A549 (cell line): ENCODE measurements around the gene C1orf115. TPM values are rescaled to one million over a fixed set of nuclear protein-coding genes. Genes with fewer than 3 reads are reported as not detected.

ENCODE experiments used
- ATAC-seq, 2 experiments: fragments of 200-7000 bp in 1 of 2; fragments of >200 bp in 1 of 2; cut with Nextera tagmentation in 1 of 2; cut with Tn5 transposase in 1 of 2; 3 replicates each; pipeline versions ENCODE4 v1.8.0 to v1.9.1; 2018 to 2020; ENCODE audit warnings: mild to moderate bottlenecking in 1 of 2, moderate library complexity in 1 of 2
- CTCF ChIA-PET: fragments of 300-600 bp; sonication (Branson Sonifier 250); formaldehyde crosslinking; extraction: SDS; loops from one replicate; lab custom pipeline; 2021; ENCODE audit warnings: antibody characterized with exemption, inconsistent platforms; lab: Yijun Ruan, JAX
- POLR2A ChIA-PET: fragments of 350-600 bp; formaldehyde crosslinking; extraction: SDS; loops from one replicate; lab custom pipeline; 2021; ENCODE audit warnings: antibody characterized with exemption, inconsistent platforms; lab: Yijun Ruan, JAX
- DNase-seq, 2 experiments: peaks; one replicate each; pipeline versions ENCODE4 v3.0.0 to v3.0.0-alpha.2; 2011 to 2016; ENCODE audit warnings: low read depth in 1 of 2, low spot score in 1 of 2
- FAIRE-seq: peaks from 2 replicates; lab custom pipeline; 2011; peaks lifted over from hg19 to GRCh38; lab: Jason Lieb, UNC
- H3K27ac ChIP-seq, 2 experiments: fragments of >200 bp; sonication (Bioruptor Twin); formaldehyde crosslinking; 3 replicates each; pipeline ENCODE4 v1.5.1; 2016 to 2017
- H3K4me1 ChIP-seq: fragments of >200 bp; sonication (Bioruptor Twin); formaldehyde crosslinking; 3 replicates; pipeline ENCODE4 v1.6.1; 2016
- H3K4me2 ChIP-seq: fragments of >200 bp; sonication (Bioruptor Twin); formaldehyde crosslinking; 3 replicates; pipeline ENCODE4 v1.6.1; 2016
- H3K4me3 ChIP-seq: fragments of >200 bp; sonication (Bioruptor Twin); formaldehyde crosslinking; 3 replicates; pipeline ENCODE4 v1.5.1; 2016
- H3K9me3 ChIP-seq: fragments of >200 bp; sonication (Bioruptor Twin); formaldehyde crosslinking; 3 replicates; pipeline ENCODE4 v1.6.1; 2016
- CBX8 ChIP-seq: fragments of 200-600 bp; sonication (generic); IDR thresholded peaks from 2 replicates; pipeline ENCODE4 v1.6.1; 2016
- CEBPB ChIP-seq, 2 experiments: fragments of >200 bp in 1 of 2; sonication (Bioruptor Twin) in 1 of 2; formaldehyde crosslinking in 1 of 2; IDR thresholded peaks; 2 replicates each; pipeline ENCODE4 v1.6.1; 2012 to 2016
- CHD2 ChIP-seq: fragments of 150-350 bp; IDR thresholded peaks from 2 replicates; pipeline ENCODE4 v1.6.1; 2014; ENCODE audit warnings: low read length; ENCODE audit not compliant: partially characterized antibody
- ESRRA ChIP-seq: fragments of 150-350 bp; IDR thresholded peaks from 2 replicates; pipeline ENCODE4 v1.6.1; 2014; ENCODE audit warnings: mild to moderate bottlenecking, low read length, borderline replicate concordance
- FOSB ChIP-seq: fragments of 250-450 bp; sonication (Bioruptor Pico); IDR thresholded peaks from 2 replicates; pipeline ENCODE4 v1.5.0; 2020; ENCODE audit warnings: mild to moderate bottlenecking, moderate library complexity
- FOSL2 ChIP-seq, 2 experiments: fragments of 450-650 bp in 1 of 2; fragments of >200 bp in 1 of 2; sonication (Bioruptor Twin) in 1 of 2; formaldehyde crosslinking; IDR thresholded peaks; 2 replicates each; pipeline versions ENCODE4 v1.5.0 to v1.6.1; 2016 to 2020; ENCODE audit warnings: mild to moderate bottlenecking in 1 of 2, moderate library complexity in 1 of 2
- FOXS1 ChIP-seq: fragments of 250-450 bp; sonication (Bioruptor Pico); IDR thresholded peaks from 2 replicates; pipeline ENCODE4 v1.5.0; 2020; ENCODE audit warnings: mild to moderate bottlenecking, moderate library complexity
- GATA3 ChIP-seq: IDR thresholded peaks from 2 replicates; pipeline ENCODE4 v1.6.1; 2012; ENCODE audit warnings: borderline replicate concordance
- HDAC2 ChIP-seq: fragments of 200-600 bp; sonication (generic); IDR thresholded peaks from 2 replicates; pipeline ENCODE4 v1.6.1; 2016
- HMGXB4 ChIP-seq: fragments of 250-450 bp; sonication (Bioruptor Pico); IDR thresholded peaks from 2 replicates; pipeline ENCODE4 v1.5.0; 2021; ENCODE audit warnings: mild to moderate bottlenecking, moderate library complexity, borderline replicate concordance
- JUN ChIP-seq, 2 experiments: fragments of >200 bp; sonication (Bioruptor Twin); formaldehyde crosslinking; IDR thresholded peaks; 2 replicates in 1 of 2; 3 replicates in 1 of 2; pipeline ENCODE4 v1.6.1; 2016 to 2017
- KDM5A ChIP-seq: fragments of 200-600 bp; sonication (generic); IDR thresholded peaks from 2 replicates; pipeline ENCODE4 v1.6.1; 2016; ENCODE audit warnings: antibody characterized with exemption, mild to moderate bottlenecking
- MAFK ChIP-seq: fragments of 450-650 bp; IDR thresholded peaks from 2 replicates; pipeline ENCODE4 v1.6.1; 2014; ENCODE audit not compliant: partially characterized antibody
- MYC ChIP-seq: IDR thresholded peaks from 2 replicates; pipeline ENCODE4 v1.6.1; 2012; ENCODE audit warnings: mild to moderate bottlenecking, inconsistent platforms, low read length, improper control_type of control experiment, borderline replicate concordance
- NPAS2 ChIP-seq: fragments of 250-450 bp; sonication (Bioruptor Pico); IDR thresholded peaks from 2 replicates; pipeline ENCODE4 v1.8.0; 2022; ENCODE audit warnings: mild to moderate bottlenecking, moderate library complexity, borderline replicate concordance
- PBX3 ChIP-seq: IDR thresholded peaks from 2 replicates; pipeline ENCODE4 v1.6.1; 2012
- RAD21 ChIP-seq, 2 experiments: fragments of >200 bp in 1 of 2; sonication (Bioruptor Twin) in 1 of 2; formaldehyde crosslinking in 1 of 2; IDR thresholded peaks in 1 of 2; conservative IDR thresholded peaks in 1 of 2; 2 replicates in 1 of 2; 3 replicates in 1 of 2; pipeline ENCODE4 v1.6.1; 2012 to 2018; ENCODE audit warnings: inconsistent platforms in 1 of 2
- RARB ChIP-seq: fragments of 250-450 bp; sonication (Bioruptor Pico); IDR thresholded peaks from 2 replicates; pipeline ENCODE4 v1.8.0; 2021; ENCODE audit warnings: mild to moderate bottlenecking, moderate library complexity
- RFX5 ChIP-seq: fragments of 450-650 bp; IDR thresholded peaks from 2 replicates; pipeline ENCODE4 v1.7.1; 2014; ENCODE audit warnings: antibody characterized with exemption, mild to moderate bottlenecking, moderate library complexity
- RNF2 ChIP-seq: fragments of 200-600 bp; sonication (generic); IDR thresholded peaks from 2 replicates; pipeline ENCODE4 v1.6.1; 2016; ENCODE audit warnings: low read depth, mild to moderate bottlenecking, antibody characterized with exemption, moderate library complexity, borderline replicate concordance
- SMC3 ChIP-seq: fragments of >200 bp; sonication (Bioruptor Twin); formaldehyde crosslinking; IDR thresholded peaks from 3 replicates; pipeline ENCODE4 v1.6.1; 2018; ENCODE audit warnings: inconsistent platforms
- TP53 ChIP-seq: fragments of 250-450 bp; sonication (Bioruptor Pico); IDR thresholded peaks from 2 replicates; pipeline ENCODE4 v1.5.0; 2021; ENCODE audit warnings: mild to moderate bottlenecking, moderate library complexity
- WGBS: methylation state at CpG from one replicate; pipeline ENCODE4 v1.1.6; 2017; ENCODE audit errors: missing lambda C conversion rate; 5-methylcytosine and 5-hydroxymethylcytosine counted together
- polyA plus RNA-seq, 4 experiments: library from polyadenylated mRNA; depleted of rRNA in 3 of 4; stranded (reverse); fragments of >200 nt; fragmentation: RNase III in 1 of 4; extraction: RNeasy Plus Mini Kit Qiagen cat#74134 plus additional on column Dnase treatment in 1 of 4; gene quantifications; 2 replicates in 3 of 4; 3 replicates in 1 of 4; pipeline ENCODE4 v1.2.3, GENCODE V29; 2011 to 2017
- TF ChIP-seq, protein P1 (sequence below): fragments of >200 bp; sonication (Bioruptor Twin); formaldehyde crosslinking; IDR thresholded peaks from 3 replicates; pipeline ENCODE4 v1.6.1; 2016
- TF ChIP-seq, protein P2 (sequence below): IDR thresholded peaks from 2 replicates; pipeline ENCODE4 v1.6.1; 2012

C1orf115 gene
- polyA plus RNA-seq, 2 of the 4 experiments (the other 2 are of a cell fraction): 6.4 to 7.5 TPM

DNA sequence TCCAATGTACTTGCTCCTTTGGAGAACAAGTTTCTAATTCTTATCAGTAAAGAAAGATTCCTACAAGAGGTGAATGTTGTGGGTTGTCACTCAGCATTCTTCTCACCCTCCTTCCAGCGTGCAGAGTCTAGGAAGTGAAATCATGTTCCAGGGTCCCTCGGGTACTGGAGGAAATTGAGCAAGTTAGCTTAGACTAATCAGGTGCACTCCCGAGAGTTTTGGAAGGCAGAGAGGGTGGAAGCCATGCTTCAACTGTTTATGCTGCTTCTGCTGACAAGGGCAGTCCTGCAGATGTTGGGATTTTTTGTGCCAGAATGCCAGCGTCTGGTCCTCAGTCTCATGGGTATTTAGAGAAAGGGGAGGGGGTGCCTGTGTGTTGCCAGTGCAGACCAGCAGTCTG is 5.3 kb upstream of the C1orf115 start:
- 75% methylated on average over 4 of the region's 4 CpGs for WGBS
- no peak overlapping the region for H3K27ac ChIP-seq
- POLR2A ChIA-PET: no interaction called here
- no peak for ATAC-seq
- no peak overlapping the region for H3K4me2 ChIP-seq
- H3K4me1 ChIP-seq: no peaks in the 10 kb centered on the region; the same call in 2 of the 3 replicates
- no peak overlapping the region for H3K4me3 ChIP-seq
- CTCF ChIA-PET: interaction anchor here (0.7 to 1.7 kb wide), 7 partner anchors 9 to 404 kb away, joined by 3 to 9 read pairs (median 5); no protein-coding TSS in a partner anchor
- no peak for TF ChIP-seq GATA3
- TF ChIP-seq CEBPB (IDR thresholded peaks at IDR 0.05): no peak
- TF ChIP-seq FOSB (CRISPR knock-in tag): no peak
- TF ChIP-seq HDAC2: no peak
- no peak for TF ChIP-seq TP53 (CRISPR knock-in tag)
- TF ChIP-seq KDM5A: no peak
- no peak for TF ChIP-seq NPAS2
- TF ChIP-seq ESRRA: no peak
- TF ChIP-seq RNF2: no peak
- TF ChIP-seq, protein P1, sequence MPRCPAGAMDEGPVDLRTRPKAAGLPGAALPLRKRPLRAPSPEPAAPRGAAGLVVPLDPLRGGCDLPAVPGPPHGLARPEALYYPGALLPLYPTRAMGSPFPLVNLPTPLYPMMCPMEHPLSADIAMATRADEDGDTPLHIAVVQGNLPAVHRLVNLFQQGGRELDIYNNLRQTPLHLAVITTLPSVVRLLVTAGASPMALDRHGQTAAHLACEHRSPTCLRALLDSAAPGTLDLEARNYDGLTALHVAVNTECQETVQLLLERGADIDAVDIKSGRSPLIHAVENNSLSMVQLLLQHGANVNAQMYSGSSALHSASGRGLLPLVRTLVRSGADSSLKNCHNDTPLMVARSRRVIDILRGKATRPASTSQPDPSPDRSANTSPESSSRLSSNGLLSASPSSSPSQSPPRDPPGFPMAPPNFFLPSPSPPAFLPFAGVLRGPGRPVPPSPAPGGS: no peak
- no peak for TF ChIP-seq MAFK
- TF ChIP-seq HMGXB4 (CRISPR knock-in tag): no peak
- TF ChIP-seq MYC: no peak
- TF ChIP-seq JUN (IDR thresholded peaks at IDR 0.05): no peak
- no peak for TF ChIP-seq SMC3
- no peak for TF ChIP-seq CHD2
- TF ChIP-seq, protein P2, sequence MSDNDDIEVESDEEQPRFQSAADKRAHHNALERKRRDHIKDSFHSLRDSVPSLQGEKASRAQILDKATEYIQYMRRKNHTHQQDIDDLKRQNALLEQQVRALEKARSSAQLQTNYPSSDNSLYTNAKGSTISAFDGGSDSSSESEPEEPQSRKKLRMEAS: no peak
- TF ChIP-seq, all 56 proteins: peak for 0
- H3K9me3 ChIP-seq: no peaks in the 10 kb centered on the region
- FAIRE-seq (no peak), DNase-seq (no peak)

GRCh38 chr1:220685879-220686278 is 4.3 kb upstream of the C1orf115 start:
- no peak overlapping the region for H3K27ac ChIP-seq
- H3K9me3 ChIP-seq: no peaks in the 10 kb centered on the region
- peak; percentile 40 to 53 for DNase-seq
- no peak overlapping the region for H3K4me2 ChIP-seq
- ChIA-PET POLR2A (no interaction called here), CTCF (interaction anchor here (0.8 to 1.9 kb wide), 5 partner anchors 13 to 405 kb away, joined by 3 to 8 read pairs (median 3); no protein-coding TSS in a partner anchor)
- no peak for TF ChIP-seq SMC3
- TF ChIP-seq HDAC2: no peak
- TF ChIP-seq RARB (CRISPR knock-in tag): no peak
- TF ChIP-seq RFX5: no peak
- no peak for TF ChIP-seq FOSL2 (IDR thresholded peaks at IDR 0.05)
- TF ChIP-seq FOSL2 (CRISPR knock-in tag; IDR thresholded peaks at IDR 0.05): no peak
- TF ChIP-seq PBX3: no peak
- TF ChIP-seq ESRRA: no peak
- no peak for TF ChIP-seq MYC
- no peak for TF ChIP-seq FOXS1 (CRISPR knock-in tag)
- no peak for TF ChIP-seq CBX8
- TF ChIP-seq HMGXB4 (CRISPR knock-in tag): no peak
- no peak for TF ChIP-seq RAD21 (conservative IDR thresholded peaks at IDR 0.05 in 1 of 2, IDR thresholded peaks at IDR 0.05 in 1 of 2)
- TF ChIP-seq, protein P2: no peak
- peak; percentile 71 to 78 for ATAC-seq
- FAIRE-seq: no peak
- no peak overlapping the region for H3K4me3 ChIP-seq
- H3K4me1 ChIP-seq: no peaks in the 10 kb centered on the region; the same call in 2 of the 3 replicates
- 61% methylated on average over 3 of the region's 3 CpGs for WGBS
